Mononuclear cell (primary cell): ENCODE measurements around the gene HELB. TPM values are rescaled to one million over a fixed set of nuclear protein-coding genes. Genes with fewer than 3 reads are reported as not detected.

Source experiments
- H3K27me3 ChIP-seq: 2 replicates; pipeline ENCODE4 v1.6.0; 2011; ENCODE audit warnings: low read length, control low read depth; ENCODE audit not compliant: insufficient read depth
- H3K4me1 ChIP-seq: 2 replicates; pipeline ENCODE4 v1.5.1; 2011; ENCODE audit warnings: mild to moderate bottlenecking, low read length, control low read depth; ENCODE audit not compliant: insufficient read depth
- H3K4me3 ChIP-seq: 2 replicates; pipeline ENCODE4 v1.5.1; 2011; ENCODE audit warnings: mild to moderate bottlenecking, low read length, moderate library complexity
- H3K9me3 ChIP-seq: 2 replicates; pipeline ENCODE4 v1.5.1; 2011; ENCODE audit warnings: low read depth, mild to moderate bottlenecking, control low read depth, low read length
- total RNA-seq: library from RNA; depleted of rRNA; stranded (reverse); fragments of >200 nt; gene quantifications from one replicate; pipeline ENCODE4 v1.2.3, GENCODE V29; 2012

Gene HELB
- 92.4 TPM for total RNA-seq

DNA sequence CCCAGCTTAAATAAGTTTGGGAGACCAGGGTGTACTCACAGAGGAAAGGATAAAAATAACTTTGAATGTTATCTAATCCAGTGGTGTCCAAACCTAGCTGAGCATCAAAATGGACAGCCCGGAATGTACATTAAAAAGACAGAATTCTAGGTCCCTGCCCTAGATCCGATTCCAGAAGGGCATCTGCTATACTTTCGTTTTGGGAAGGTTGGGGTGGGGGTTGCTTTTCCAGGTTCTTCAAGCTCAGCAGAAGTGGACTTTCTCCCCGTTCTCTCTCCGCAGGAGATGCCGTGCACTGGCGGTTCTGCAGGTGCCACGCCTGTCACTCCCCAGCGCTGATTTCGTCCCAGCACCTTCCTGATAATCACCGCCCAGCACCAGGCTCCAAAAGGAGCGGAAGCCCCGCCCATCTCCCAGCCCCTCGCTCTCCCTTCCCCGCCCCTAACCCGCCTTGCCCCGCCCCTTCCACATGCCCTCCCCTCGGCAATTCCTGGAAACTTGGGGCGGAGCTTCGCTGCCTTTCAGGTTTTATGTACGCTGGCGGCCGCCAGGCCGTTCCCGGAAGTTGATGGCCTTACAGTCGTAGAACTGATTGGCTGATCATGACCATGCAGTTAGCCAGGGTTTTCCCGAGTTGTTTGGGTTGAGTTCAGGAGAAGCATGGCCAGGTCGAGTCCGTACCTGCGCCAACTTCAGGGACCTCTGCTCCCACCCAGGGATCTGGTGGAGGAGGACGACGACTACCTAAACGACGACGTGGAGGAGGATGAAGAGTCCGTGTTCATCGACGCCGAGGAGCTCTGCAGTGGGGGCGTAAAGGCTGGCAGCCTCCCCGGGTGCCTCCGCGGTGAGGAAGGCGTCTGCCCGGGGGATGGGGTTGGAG is at the start of gene HELB:
Gene HELB (plus strand): TSS at position 550 of the 883 bp plus-strand sequence. CDS start 111 bp downstream, at position 661.
- H3K4me3 ChIP-seq: peak within 1 kb of the TSS; percentile 77
- H3K4me1 ChIP-seq: peaks cover 29% of the 10 kb centered on the region
- no peaks in the 10 kb centered on the region for H3K9me3 ChIP-seq
- H3K27me3 ChIP-seq: no peaks in the 10 kb centered on the region

DNA sequence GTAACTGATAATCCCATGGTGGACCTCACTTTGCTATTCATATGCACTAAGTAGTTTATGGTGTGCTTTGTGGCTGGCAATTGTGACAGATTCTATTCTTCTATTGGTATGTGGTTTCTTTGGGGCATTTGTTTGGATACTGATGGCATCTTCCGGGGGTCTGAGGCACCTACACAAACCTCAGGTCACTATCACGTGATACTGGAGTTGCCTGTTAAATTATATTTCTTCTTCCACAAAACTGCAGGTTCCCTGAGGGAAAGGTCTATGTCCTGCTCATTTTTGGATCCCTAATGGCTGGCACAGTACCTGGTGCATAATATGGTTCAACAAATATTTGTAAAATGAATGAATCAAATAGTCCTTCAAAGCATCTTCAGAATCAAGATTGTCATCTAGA is 49.5 kb upstream of the HELB start:
- H3K9me3 ChIP-seq: no peaks in the 10 kb centered on the region
- H3K27me3 ChIP-seq: no peaks in the 10 kb centered on the region
- H3K4me3 ChIP-seq: no peak overlapping the region
- peaks cover 5% of the 10 kb centered on the region for H3K4me1 ChIP-seq

DNA sequence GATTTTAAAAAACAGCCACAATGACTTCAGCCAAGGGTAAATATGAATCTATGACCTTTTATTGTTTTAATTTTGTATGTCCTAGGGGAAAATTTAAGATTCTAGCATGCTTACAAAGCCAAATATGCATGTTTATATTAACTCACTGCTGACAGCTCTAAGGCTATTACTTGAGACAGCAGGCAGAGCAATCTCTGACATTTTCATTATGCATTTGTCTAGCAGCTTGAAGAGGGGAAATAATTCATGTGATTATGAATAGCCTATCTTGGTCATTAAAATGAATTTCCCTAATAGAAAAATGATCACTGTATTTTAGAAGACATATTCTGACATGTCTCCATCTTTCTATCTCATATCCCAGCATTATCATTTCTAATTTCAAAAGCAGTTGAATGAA is 46.6 kb upstream of the HELB start:
- Histone ChIP-seq H3K4me1 (no peaks in the 10 kb centered on the region), H3K27me3 (no peaks in the 10 kb centered on the region), H3K9me3 (no peaks in the 10 kb centered on the region), H3K4me3 (no peak overlapping the region)

DNA sequence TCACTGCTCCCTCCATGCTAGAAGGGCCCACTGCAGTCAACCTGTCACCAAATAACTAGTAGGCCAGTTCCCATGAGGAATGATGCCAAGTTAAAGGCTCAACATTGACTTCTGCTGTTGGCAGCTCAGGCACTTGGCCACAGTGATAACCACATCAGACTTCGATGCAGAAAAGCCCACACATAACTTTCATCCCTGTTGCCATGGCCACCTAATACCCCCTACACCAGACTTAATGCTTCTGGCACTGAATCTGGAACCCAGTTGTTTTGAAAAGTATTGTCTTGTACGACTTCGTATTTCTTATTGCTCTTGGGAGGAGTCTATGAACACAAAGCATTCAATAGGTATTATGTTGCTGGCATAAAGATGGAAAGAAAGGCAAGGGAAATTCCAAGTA is 44.3 kb upstream of the HELB start:
- H3K9me3 ChIP-seq: no peaks in the 10 kb centered on the region
- H3K27me3 ChIP-seq: no peaks in the 10 kb centered on the region
- H3K4me1 ChIP-seq: no peaks in the 10 kb centered on the region
- H3K4me3 ChIP-seq: no peak overlapping the region

DNA sequence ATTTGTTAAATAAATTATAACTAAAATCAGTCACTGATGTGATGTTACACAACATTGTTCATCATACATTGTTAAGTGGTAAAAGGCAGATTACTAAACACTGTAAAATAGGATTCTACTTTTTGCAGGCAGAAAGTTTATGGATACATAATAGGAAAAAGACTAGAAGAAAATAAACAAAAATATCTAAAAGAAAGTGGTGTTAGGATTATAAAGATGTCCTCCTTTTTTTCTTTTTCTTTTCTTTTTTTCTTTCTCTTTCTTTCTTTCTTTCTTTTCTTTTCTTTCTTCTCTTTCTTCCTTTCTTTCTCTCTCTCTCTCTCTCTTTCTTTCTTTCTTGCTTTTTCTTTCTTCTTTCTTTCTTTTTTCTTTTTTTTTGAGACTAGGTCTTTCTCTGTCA is 39.6 kb upstream of the HELB start:
- Histone ChIP-seq H3K4me3 (no peak overlapping the region), H3K9me3 (no peaks in the 10 kb centered on the region), H3K27me3 (no peaks in the 10 kb centered on the region), H3K4me1 (peaks cover 16% of the 10 kb centered on the region)

DNA sequence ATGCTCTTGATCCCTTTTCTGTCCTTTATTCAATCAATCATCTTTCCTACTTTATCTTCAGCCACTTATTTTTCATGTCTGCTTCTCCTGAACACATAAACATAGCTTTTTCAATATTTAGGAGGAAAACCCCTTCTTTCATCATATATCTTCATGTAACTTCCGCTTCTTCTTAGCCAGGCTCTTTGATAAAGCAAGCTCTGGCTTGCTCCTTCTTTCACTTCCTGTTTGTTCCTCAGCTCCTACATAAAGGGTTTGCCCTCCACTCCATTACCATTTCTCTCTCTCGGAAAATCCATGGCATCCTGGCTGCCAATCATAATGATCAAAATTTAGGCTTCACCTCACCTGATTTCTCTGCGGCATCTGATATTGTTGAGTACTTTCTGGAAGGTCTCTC is 33.7 kb upstream of the HELB start:
- H3K9me3 ChIP-seq: no peaks in the 10 kb centered on the region
- no peaks in the 10 kb centered on the region for H3K27me3 ChIP-seq
- peaks cover 50% of the 10 kb centered on the region for H3K4me1 ChIP-seq
- peak overlapping the region; percentile 0 for H3K4me3 ChIP-seq

DNA sequence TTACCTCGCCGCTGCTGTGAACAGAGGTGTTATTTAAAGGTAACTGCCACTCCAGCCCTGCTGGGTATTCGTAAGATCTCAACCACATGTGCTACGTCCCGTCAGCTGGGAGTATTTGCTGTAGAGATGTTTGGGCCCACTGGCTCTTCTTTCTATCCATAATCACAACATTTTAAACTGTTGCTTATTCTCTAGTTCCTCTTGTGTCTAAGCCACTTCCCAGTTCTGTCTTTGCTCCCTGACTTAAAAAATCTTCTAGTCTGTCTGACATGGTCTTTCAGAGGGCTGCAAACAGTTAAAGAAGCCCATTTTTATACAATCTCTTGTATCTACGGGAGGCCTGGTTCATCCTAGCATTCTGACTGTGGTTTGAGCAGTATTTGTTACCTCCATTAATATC is 33.2 kb upstream of the HELB start:
- no peaks in the 10 kb centered on the region for H3K9me3 ChIP-seq
- H3K4me1 ChIP-seq: peaks cover 50% of the 10 kb centered on the region
- H3K27me3 ChIP-seq: no peaks in the 10 kb centered on the region
- H3K4me3 ChIP-seq: no peak overlapping the region

DNA sequence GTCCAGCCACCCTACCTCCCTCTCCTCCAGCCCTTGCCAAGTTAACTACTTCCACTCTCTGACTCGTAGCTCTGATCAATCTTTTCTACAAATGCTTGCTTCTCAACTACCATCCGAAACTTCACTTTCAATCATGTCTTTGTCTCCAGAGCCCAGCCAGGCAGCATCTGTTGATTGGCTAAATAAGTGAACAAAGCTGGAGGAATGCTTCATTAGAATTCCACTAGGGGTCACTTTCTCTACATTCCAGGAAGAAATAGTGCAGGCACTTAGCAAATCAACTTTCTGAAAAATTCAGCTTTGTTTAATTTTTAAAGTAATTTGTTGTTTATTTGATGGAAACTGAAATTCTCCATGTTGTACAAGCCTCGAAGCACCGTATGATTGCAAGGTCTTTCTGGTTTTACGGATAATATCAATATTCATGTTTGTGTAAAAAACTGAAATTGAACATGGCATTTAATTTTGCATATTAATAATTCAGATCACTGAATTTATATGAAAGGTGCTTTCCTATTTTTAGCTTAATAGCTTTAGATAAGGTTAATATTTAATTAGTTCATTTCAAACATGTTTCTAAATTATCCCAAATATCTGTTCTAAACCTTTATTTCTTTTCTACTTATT is 32.4 kb upstream of the HELB start:
- Histone ChIP-seq H3K4me1 (peaks cover 50% of the 10 kb centered on the region), H3K9me3 (no peaks in the 10 kb centered on the region), H3K27me3 (no peaks in the 10 kb centered on the region), H3K4me3 (no peak overlapping the region)

DNA sequence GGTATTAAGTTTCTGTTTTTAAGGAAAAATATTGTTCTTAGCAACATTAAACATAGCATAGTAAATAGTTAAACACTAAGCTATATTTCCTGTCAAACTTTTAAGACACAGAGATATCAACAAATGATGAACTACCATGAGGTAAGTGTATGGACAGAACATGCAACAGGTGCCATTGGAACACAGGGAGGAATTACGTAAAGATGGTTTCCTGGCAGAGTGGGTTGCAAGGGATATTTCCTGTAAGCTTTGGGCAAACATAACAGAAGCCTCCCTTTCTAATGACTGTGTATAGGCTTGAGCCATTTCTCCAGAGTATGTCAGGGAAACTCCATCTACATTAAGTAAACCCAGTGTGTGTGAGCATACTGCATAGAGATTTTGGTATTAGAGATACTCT is 31.7 kb upstream of the HELB start:
- H3K4me3 ChIP-seq: no peak overlapping the region
- peaks cover 50% of the 10 kb centered on the region for H3K4me1 ChIP-seq
- H3K27me3 ChIP-seq: no peaks in the 10 kb centered on the region
- no peaks in the 10 kb centered on the region for H3K9me3 ChIP-seq

DNA sequence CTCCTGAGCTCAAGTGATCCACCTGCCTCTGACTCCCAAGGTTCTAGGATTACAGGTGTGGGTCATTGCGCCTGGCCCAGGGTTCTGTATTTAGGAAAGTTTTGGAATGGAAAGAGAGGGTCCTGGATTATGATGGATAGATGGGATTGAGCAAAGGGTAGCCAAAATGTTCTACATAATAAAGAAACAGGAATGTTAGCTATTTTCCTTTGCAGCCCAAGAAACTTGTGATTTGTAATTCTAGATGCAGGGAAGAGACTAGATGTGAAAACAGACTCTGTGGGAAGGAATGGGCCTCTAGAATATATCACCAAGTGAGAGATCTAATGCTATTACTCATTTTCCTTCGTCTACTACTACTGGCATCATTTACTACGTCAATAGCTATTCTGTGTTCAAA is 29.6 kb upstream of the HELB start:
- Histone ChIP-seq H3K9me3 (no peaks in the 10 kb centered on the region), H3K4me1 (peaks cover 40% of the 10 kb centered on the region), H3K4me3 (no peak overlapping the region), H3K27me3 (no peaks in the 10 kb centered on the region)

DNA sequence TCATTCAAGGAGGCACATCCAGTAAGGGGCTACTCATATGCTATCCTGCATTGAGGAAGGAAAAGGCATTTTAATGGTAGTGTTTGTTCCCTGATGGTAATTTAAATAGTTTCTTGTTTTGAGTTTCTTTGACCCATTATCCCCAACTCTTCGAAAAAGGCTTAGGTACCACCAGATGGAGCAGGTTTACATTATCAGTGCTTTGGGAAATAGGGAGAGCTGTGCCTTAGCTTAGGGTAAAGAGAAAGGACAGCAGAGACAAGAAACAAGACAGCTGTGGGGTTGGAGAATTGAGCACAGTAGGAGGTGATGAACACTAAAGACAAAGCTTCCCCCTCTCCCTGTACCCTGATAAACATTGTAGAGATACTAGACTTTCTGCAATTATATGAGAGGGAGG is 29.1 kb upstream of the HELB start:
- H3K4me3 ChIP-seq: no peak overlapping the region
- peaks cover 35% of the 10 kb centered on the region for H3K4me1 ChIP-seq
- no peaks in the 10 kb centered on the region for H3K9me3 ChIP-seq
- no peaks in the 10 kb centered on the region for H3K27me3 ChIP-seq

DNA sequence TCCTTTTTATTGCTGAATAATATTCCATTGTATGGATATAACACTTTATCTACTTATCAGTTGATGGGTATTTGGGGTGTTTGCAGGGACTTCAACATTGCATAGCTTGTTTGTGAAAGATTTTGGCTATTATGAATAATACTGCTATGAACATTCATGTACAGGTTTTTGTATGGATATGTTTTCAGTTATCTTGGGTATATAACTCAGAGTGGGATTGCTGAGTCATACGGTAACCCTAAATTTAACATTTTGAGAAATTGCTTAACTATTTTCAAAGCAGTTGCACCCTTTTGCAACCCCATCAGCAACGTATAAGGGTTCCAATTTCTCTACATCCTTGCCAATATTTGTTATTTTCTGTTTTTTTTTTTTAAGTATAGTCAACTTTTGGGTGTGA is 27.3 kb upstream of the HELB start:
- no peaks in the 10 kb centered on the region for H3K9me3 ChIP-seq
- no peaks in the 10 kb centered on the region for H3K27me3 ChIP-seq
- H3K4me3 ChIP-seq: no peak overlapping the region
- H3K4me1 ChIP-seq: peaks cover 29% of the 10 kb centered on the region

DNA sequence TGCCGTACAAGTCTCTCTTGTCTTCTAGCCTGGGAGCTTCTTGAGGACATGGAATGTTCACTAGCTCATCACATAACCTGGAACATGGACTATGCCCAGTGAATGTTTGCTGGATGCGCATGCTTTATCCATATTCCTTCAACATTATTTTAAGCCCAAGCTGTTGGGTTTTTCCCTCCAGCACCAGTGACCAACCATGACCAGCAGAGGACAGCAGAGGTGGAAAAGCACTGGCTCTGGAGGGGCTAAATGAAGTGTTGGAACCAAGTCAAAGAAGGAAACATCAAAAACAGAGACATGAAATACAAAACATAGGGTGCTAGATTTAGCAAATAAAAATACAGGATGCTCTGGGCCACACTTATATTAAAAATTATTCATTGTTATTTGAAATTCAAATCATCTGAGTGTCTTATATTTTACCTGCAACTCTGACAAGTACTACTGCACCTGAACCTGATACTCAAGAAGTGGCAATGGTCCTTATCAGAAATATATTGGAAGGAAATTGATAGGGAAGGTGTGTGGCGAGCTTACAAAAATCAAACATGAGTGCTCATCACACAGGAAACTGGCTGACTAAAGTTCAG is 23.1 kb upstream of the HELB start:
- no peaks in the 10 kb centered on the region for H3K27me3 ChIP-seq
- H3K4me1 ChIP-seq: peaks cover 32% of the 10 kb centered on the region
- H3K9me3 ChIP-seq: no peaks in the 10 kb centered on the region
- no peak overlapping the region for H3K4me3 ChIP-seq

DNA sequence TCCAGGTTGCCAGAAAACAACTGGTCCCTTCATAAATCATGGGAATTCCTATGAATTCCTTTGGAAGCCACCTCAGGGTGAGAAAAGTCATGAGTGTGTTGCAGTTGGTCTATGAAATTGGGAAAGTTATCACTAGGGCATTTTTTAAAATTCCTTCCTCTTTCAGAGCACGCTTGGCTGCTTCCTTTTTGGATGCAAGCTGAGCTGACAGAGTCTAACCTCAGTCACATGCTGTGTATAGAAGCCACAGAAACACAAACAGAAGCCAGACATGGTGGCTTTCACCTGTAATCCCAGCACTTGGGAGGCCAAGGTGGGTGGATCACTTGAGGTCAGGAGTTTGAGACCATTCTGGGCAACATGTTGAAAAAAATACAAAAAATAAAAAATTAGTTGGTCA is 21.7 kb upstream of the HELB start:
- H3K27me3 ChIP-seq: no peaks in the 10 kb centered on the region
- no peaks in the 10 kb centered on the region for H3K9me3 ChIP-seq
- H3K4me3 ChIP-seq: no peak overlapping the region
- H3K4me1 ChIP-seq: peaks cover 32% of the 10 kb centered on the region

DNA sequence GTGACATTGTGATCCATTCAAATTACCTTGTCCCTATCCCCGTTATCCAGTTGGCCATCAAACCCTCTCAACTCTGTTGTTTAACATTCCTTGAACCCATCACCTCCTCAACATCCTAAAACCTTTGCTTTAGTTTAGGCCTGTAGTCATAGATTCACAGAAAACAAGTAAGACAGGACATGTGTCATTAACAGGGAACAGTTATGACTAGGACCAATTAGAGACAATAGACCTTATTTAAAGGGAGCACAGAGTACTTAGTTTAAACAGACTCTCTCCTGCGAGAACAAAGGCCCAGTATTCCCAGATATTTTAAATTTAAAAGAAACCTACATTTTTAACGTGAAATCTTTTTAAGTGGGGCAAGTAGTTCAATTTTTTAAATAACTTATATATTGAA is 20.0 kb upstream of the HELB start:
- no peaks in the 10 kb centered on the region for H3K27me3 ChIP-seq
- no peak overlapping the region for H3K4me3 ChIP-seq
- H3K9me3 ChIP-seq: no peaks in the 10 kb centered on the region
- peaks cover 42% of the 10 kb centered on the region for H3K4me1 ChIP-seq
